Psoas muscle (tissue), 8 donors: ENCODE results near the gene NEU1. TPM values are rescaled to one million over a fixed set of nuclear protein-coding genes. Genes with fewer than 3 reads are reported as not detected.

Experiments used
- ATAC-seq, 4 donors: fragments of 200-7000 bp; cut with Tn5 transposase; one replicate each; pipeline ENCODE4 v1.9.1; 2020; ENCODE audit warnings: moderate library complexity in 3 of 4, mild to moderate bottlenecking in 2 of 4
- DNase-seq, 2 donors: peaks; one replicate each; pipeline ENCODE4 v3.0.0-alpha.2; 2020
- H3K27ac ChIP-seq: fragments of 200-600 bp; one replicate; pipeline ENCODE4 v1.8.0; 2022
- H3K27me3 ChIP-seq, 3 donors: fragments of 200-600 bp in 1 of 3; one replicate each; pipeline versions ENCODE4 v1.6.1 to v1.8.0; 2013 to 2022; ENCODE audit warnings: low read length in 2 of 3, mild to moderate bottlenecking in 2 of 3, moderate library complexity in 1 of 3; ENCODE audit not compliant: insufficient read depth in 3 of 3
- H3K36me3 ChIP-seq, 2 donors: fragments of 200-600 bp in 1 of 2; one replicate each; pipeline versions ENCODE4 v1.6.1 to v1.8.0; 2013 to 2022; ENCODE audit warnings: low read depth in 1 of 2, mild to moderate bottlenecking in 1 of 2, moderate library complexity in 1 of 2; ENCODE audit not compliant: insufficient read depth in 1 of 2
- H3K4me1 ChIP-seq: fragments of 200-600 bp; one replicate; pipeline ENCODE4 v1.8.0; 2022
- H3K4me3 ChIP-seq: fragments of 200-600 bp; one replicate; pipeline ENCODE4 v1.8.0; 2022; ENCODE audit warnings: mild to moderate bottlenecking
- H3K9me3 ChIP-seq: fragments of 200-600 bp; one replicate; pipeline ENCODE4 v1.8.0; 2022
- CTCF ChIP-seq: fragments of 200-600 bp; IDR thresholded peaks from one replicate; pipeline ENCODE4 v1.8.0; 2022; ENCODE audit warnings: antibody characterized with exemption
- whole genome bisulfite sequencing, 3 donors: extraction: QIAGEN DNeasy Blood & Tissue Kit; methylation state at CpG; one replicate each; pipeline versions ENCODE4 v1.1.6 to v1.1.7; 2013; 5-methylcytosine and 5-hydroxymethylcytosine counted together
- intact Hi-C, 2 donors: fragments of 100-400 bp; cut with DNase I; formaldehyde crosslinking; loops; one replicate each; pipeline versions ENCODE4 v1.11.0 to v1.14.2; 2022
- polyA plus RNA-seq, 3 donors: library from polyadenylated mRNA; stranded (reverse); fragments of 200-250 nt; gene quantifications; one replicate each; pipeline ENCODE4 v1.2.3, GENCODE V29; 2013
- total RNA-seq, 4 donors: library from RNA; stranded (reverse); fragmentation: NEBNext Ultra II Directional in 2 of 4; extraction: Animal tissue kit (Norgen Biotek cat#: 25700) in 2 of 4; gene quantifications; one replicate each; pipeline versions ENCODE4 v1.2.1 to v1.2.4, GENCODE V29; 2021 to 2023
- donor health status: healthy with polysubstance abuse.
- donor health status: DM: no; HTN: no; CAD: no; lungs with moderate emphysema.
- donor health status: Bipolar disorder and iron deficiency.
- donor health status: healthy.
- donor health status: DM: yes; HTN: yes; CAD: no.
- donor health status: DM: no; HTN: no; CAD: no.
- donor health status: DM: no; HTN: no; CAD: no.
- donor health status: DM: yes; HTN: yes; CAD: no.

NEU1 gene
- total and polyA plus RNA-seq, 7 donors: 14.2 to 39.8 (median 20.6) TPM

- Histone ChIP-seq H3K27ac (no peak overlapping the region), H3K4me3 (no peak overlapping the region), H3K4me1 (no peaks in the 10 kb centered on the region), H3K9me3 (no peaks in the 10 kb centered on the region), H3K36me3 (peaks cover 2 to 46% of the 10 kb centered on the region in 2 donors), H3K27me3 (no peaks in the 10 kb centered on the region)
- 80 to 82% (median 80%) methylated on average over 13 of the region's 13 CpGs for WGBS, 3 donors
- intact Hi-C loops: no loop called here
- no peak for DNase-seq
- ATAC-seq: no peak
- no peak for TF ChIP-seq CTCF
Observed at GRCh38 chr6:31879143-31879542, 16.5 kb upstream of the NEU1 start.

GRCh38 chr6:31878726-31879125, 16.1 kb upstream of the NEU1 start, which contains the start of gene SLC44A4:
SLC44A4 (minus strand) TSS chr6:31878997; CDS start chr6:31878980, 17 bp downstream.
- 53 to 59% (median 55%) methylated on average over 18 of the region's 18 CpGs for WGBS, 3 donors
- Histone ChIP-seq H3K9me3 (no peaks in the 10 kb centered on the region), H3K36me3 (peaks cover 2 to 42% of the 10 kb centered on the region in 2 donors), H3K27me3 (no peaks in the 10 kb centered on the region), H3K27ac (no peak within 1 kb of the TSS), H3K4me3 (no peak within 1 kb of the TSS), H3K4me1 (no peaks in the 10 kb centered on the region)
- ATAC-seq: peak in 1 of 4 donors; percentile 16
- intact Hi-C loops: no loop called here
- TF ChIP-seq CTCF: no peak
- DNase-seq: no peak

GRCh38 chr6:31878222-31878621, 15.6 kb upstream of the NEU1 start:
- peak in 1 of 4 donors; percentile 33 for ATAC-seq
- no peak overlapping the region for H3K27ac ChIP-seq
- intact Hi-C loops: no loop called here
- no peak for DNase-seq
- H3K4me1 ChIP-seq: no peaks in the 10 kb centered on the region
- no peak for TF ChIP-seq CTCF
- 71 to 80% (median 78%) methylated on average over 3 of the region's 3 CpGs for WGBS, 3 donors
- H3K4me3 ChIP-seq: no peak overlapping the region
- H3K36me3 ChIP-seq: peaks cover 2 to 37% of the 10 kb centered on the region in 2 donors
- H3K27me3 ChIP-seq: no peaks in the 10 kb centered on the region
- no peaks in the 10 kb centered on the region for H3K9me3 ChIP-seq

- 60 to 67% (median 61%) methylated on average over 9 to 10 of the region's 10 CpGs for WGBS, 3 donors
- peak in 2 of 4 donors; percentile 21 to 22 for ATAC-seq
- no peak for TF ChIP-seq CTCF
- Histone ChIP-seq H3K36me3 (peaks cover 2 to 32% of the 10 kb centered on the region in 2 donors), H3K9me3 (no peaks in the 10 kb centered on the region), H3K27ac (no peak overlapping the region), H3K4me3 (no peak overlapping the region), H3K4me1 (no peaks in the 10 kb centered on the region), H3K27me3 (no peaks in the 10 kb centered on the region)
- intact Hi-C loops: no loop called here
- no peak for DNase-seq
Observed at GRCh38 chr6:31877651-31878161, 15.1 kb upstream of the NEU1 start.

GRCh38 chr6:31877125-31877650, 14.6 kb upstream of the NEU1 start:
- H3K27me3 ChIP-seq: no peaks in the 10 kb centered on the region
- no peak overlapping the region for H3K27ac ChIP-seq
- TF ChIP-seq CTCF: no peak
- ATAC-seq: no peak
- H3K36me3 ChIP-seq: peaks cover 2 to 27% of the 10 kb centered on the region in 2 donors
- DNase-seq: no peak
- H3K4me1 ChIP-seq: no peaks in the 10 kb centered on the region
- H3K4me3 ChIP-seq: no peak overlapping the region
- 48 to 72% (median 59%) methylated on average over 2 to 3 of the region's 3 CpGs for WGBS, 3 donors
- intact Hi-C loops: no loop called here
- no peaks in the 10 kb centered on the region for H3K9me3 ChIP-seq
